ENCODE measurements around the gene VOPP1.

DNA sequence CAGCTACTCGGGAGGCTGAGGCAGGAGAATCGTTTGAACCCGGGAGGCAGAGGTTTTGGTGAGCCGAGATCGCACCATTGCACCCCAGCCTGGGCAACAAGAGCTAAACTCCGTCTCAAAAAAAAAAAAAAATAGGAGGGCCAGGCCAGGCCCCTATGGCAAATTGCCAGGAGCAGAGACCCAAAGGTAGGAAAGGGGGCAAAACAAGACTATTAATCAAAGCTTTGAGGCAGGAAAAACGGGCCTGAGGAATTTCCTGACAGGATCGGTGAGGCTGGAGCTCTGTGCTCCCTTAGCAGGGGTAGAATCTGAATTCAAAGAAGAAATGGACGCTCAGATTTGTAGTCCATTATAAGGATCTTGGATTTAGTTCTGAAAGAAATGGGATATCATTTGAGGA lies 2.8 kb upstream of the VOPP1 start:
- TF ChIP-seq, protein P1, sequence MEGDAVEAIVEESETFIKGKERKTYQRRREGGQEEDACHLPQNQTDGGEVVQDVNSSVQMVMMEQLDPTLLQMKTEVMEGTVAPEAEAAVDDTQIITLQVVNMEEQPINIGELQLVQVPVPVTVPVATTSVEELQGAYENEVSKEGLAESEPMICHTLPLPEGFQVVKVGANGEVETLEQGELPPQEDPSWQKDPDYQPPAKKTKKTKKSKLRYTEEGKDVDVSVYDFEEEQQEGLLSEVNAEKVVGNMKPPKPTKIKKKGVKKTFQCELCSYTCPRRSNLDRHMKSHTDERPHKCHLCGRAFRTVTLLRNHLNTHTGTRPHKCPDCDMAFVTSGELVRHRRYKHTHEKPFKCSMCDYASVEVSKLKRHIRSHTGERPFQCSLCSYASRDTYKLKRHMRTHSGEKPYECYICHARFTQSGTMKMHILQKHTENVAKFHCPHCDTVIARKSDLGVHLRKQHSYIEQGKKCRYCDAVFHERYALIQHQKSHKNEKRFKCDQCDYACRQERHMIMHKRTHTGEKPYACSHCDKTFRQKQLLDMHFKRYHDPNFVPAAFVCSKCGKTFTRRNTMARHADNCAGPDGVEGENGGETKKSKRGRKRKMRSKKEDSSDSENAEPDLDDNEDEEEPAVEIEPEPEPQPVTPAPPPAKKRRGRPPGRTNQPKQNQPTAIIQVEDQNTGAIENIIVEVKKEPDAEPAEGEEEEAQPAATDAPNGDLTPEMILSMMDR (IDR thresholded peaks at IDR 0.05), result no peak
- TF ChIP-seq POLR2AphosphoS5 (IDR thresholded peaks at IDR 0.05), result no peak
